ENCODE results near the gene ARPC5L. TPM values are rescaled to one million over a fixed set of nuclear protein-coding genes. Genes with fewer than 3 reads are reported as not detected.
A peak's percentile ranks its signal among the peaks of the same experiment; 100 is the strongest.
"Not testable (repeated sequence)": the region's sequence is repeated elsewhere in the genome, so short reads cannot be mapped to it uniquely, and the experiment has no call there.

The ARPC5L gene
- total RNA-seq, 6 donors from 2014 or later = 17.8 to 45.9 (median 34.4) TPM

GRCh38 chr9:124840300-124840833 is 21.6 kb upstream of the ARPC5L start:
- peak in 1 of 2 donors; percentile 65 for DNase-seq
- 0 to 86% methylated on average over 1 to 17 of the region's 18 CpGs for WGBS, 2 donors
- ATAC-seq (ENCODE audit: low FRiP score in 2 of 2) = peak; percentile 11 to 19

GRCh38 chr9:124841075-124841821 is 20.7 kb upstream of the ARPC5L start:
- H3K4me3 ChIP-seq = no peak overlapping the region
- peak in 1 of 2 donors; percentile 32 for ATAC-seq (ENCODE audit: low FRiP score in 2 of 2)
- WGBS, 2 donors = 79 to 84% methylated on average over 13 to 14 of the region's 14 CpGs

More at GRCh38 chr9:124840300-124840833, 21.6 kb upstream of the ARPC5L start:
- Histone ChIP-seq H3K4me3 (no peak overlapping the region), H3K27ac (no peak overlapping the region), H3K36me3 (no peaks in the 10 kb centered on the region), H3K9me3 (no peaks in the 10 kb centered on the region), H3K27me3 (no peaks in the 10 kb centered on the region), H3K4me1 (peaks cover 1 to 2% (median 1%) of the 10 kb centered on the region in 4 donors)
- TF ChIP-seq CTCF (IDR thresholded peaks at IDR 0.05) = peak in 1 of 6 experiments; percentile 15
- TF ChIP-seq POLR2AphosphoS5 (IDR thresholded peaks at IDR 0.05) = no peak

GRCh38 chr9:124843456-124844034 is 18.4 kb upstream of the ARPC5L start:
- no peak for TF ChIP-seq POLR2AphosphoS5 (IDR thresholded peaks at IDR 0.05)
- TF ChIP-seq POLR2A (IDR thresholded peaks at IDR 0.05) = no peak
- no peak for TF ChIP-seq EP300 (IDR thresholded peaks at IDR 0.05)
- no peak for TF ChIP-seq CTCF (IDR thresholded peaks at IDR 0.05)
- ATAC-seq (ENCODE audit: low FRiP score in 2 of 2) (no peak), DNase-seq (peak in 1 of 2 donors; percentile 32)
- Histone ChIP-seq H3K27me3 (no peaks in the 10 kb centered on the region), H3K36me3 (no peaks in the 10 kb centered on the region), H3K4me3 (no peak overlapping the region), H3K9me3 (no peaks in the 10 kb centered on the region), H3K27ac (no peak overlapping the region), H3K4me1 (no peaks in the 10 kb centered on the region)
- 74 to 88% methylated on average over 11 of the region's 11 CpGs for WGBS, 2 donors

More at GRCh38 chr9:124841075-124841821, 20.7 kb upstream of the ARPC5L start:
- TF ChIP-seq EP300 (IDR thresholded peaks at IDR 0.05) (no peak), POLR2A (IDR thresholded peaks at IDR 0.05) (no peak), CTCF (IDR thresholded peaks at IDR 0.05) (no peak), POLR2AphosphoS5 (IDR thresholded peaks at IDR 0.05) (no peak)
- Histone ChIP-seq H3K27ac (no peak overlapping the region), H3K9me3 (no peaks in the 10 kb centered on the region), H3K27me3 (no peaks in the 10 kb centered on the region), H3K36me3 (no peaks in the 10 kb centered on the region), H3K4me1 (no peaks in the 10 kb centered on the region)
- DNase-seq = no peak

GRCh38 chr9:124844291-124844690 is 17.6 kb upstream of the ARPC5L start:
- Histone ChIP-seq H3K9me3 (no peaks in the 10 kb centered on the region), H3K27me3 (no peaks in the 10 kb centered on the region), H3K27ac (no peak overlapping the region), H3K36me3 (no peaks in the 10 kb centered on the region), H3K4me3 (no peak overlapping the region), H3K4me1 (no peaks in the 10 kb centered on the region)
- ATAC-seq (ENCODE audit: low FRiP score in 2 of 2) (no peak), DNase-seq (no peak)
- no peak for TF ChIP-seq EP300 (IDR thresholded peaks at IDR 0.05)
- no peak for TF ChIP-seq POLR2A (IDR thresholded peaks at IDR 0.05)
- no peak for TF ChIP-seq POLR2AphosphoS5 (IDR thresholded peaks at IDR 0.05)
- no peak for TF ChIP-seq CTCF (IDR thresholded peaks at IDR 0.05)
- WGBS, 2 donors = 71 to 72% methylated on average over 4 of the region's 4 CpGs

GRCh38 chr9:124846467-124846866 is 15.5 kb upstream of the ARPC5L start:
- H3K4me3 ChIP-seq; H3K27me3 ChIP-seq; DNase-seq; H3K9me3 ChIP-seq; H3K4me1 ChIP-seq; ATAC-seq (ENCODE audit: low FRiP score in 2 of 2); H3K36me3 ChIP-seq; H3K27ac ChIP-seq: not testable (repeated sequence)
- 92 to 94% methylated on average over 9 of the region's 9 CpGs for WGBS, 2 donors

Measured in upper lobe of left lung (tissue), 6 donors.